OCI-LY1 (cell line): ENCODE measurements around the gene DSE.

Experiments used
- EZH2 ChIP-seq: fragments of 200-600 bp; sonication (generic), shearing (Covaris generic); IDR thresholded peaks from 2 replicates; pipeline ENCODE4 v1.8.0; 2017; ENCODE audit warnings: borderline replicate concordance, mixed run types, mild to moderate bottlenecking, antibody characterized with exemption, low read length, moderate library complexity, mixed read lengths
- TF ChIP-seq, protein P1 (sequence below): fragments of 200-600 bp; sonication (generic), shearing (Covaris generic); IDR thresholded peaks from 2 replicates; pipeline ENCODE4 v1.5.1; 2017; ENCODE audit warnings: mild to moderate bottlenecking, antibody characterized with exemption, low read length, moderate library complexity, mixed read lengths

GRCh38 chr6:116434056-116434725 is 63.4 kb downstream of the DSE start:
- TF ChIP-seq, protein P1, sequence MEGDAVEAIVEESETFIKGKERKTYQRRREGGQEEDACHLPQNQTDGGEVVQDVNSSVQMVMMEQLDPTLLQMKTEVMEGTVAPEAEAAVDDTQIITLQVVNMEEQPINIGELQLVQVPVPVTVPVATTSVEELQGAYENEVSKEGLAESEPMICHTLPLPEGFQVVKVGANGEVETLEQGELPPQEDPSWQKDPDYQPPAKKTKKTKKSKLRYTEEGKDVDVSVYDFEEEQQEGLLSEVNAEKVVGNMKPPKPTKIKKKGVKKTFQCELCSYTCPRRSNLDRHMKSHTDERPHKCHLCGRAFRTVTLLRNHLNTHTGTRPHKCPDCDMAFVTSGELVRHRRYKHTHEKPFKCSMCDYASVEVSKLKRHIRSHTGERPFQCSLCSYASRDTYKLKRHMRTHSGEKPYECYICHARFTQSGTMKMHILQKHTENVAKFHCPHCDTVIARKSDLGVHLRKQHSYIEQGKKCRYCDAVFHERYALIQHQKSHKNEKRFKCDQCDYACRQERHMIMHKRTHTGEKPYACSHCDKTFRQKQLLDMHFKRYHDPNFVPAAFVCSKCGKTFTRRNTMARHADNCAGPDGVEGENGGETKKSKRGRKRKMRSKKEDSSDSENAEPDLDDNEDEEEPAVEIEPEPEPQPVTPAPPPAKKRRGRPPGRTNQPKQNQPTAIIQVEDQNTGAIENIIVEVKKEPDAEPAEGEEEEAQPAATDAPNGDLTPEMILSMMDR, result no peak
- TF ChIP-seq EZH2, result no peak
